ES-I3 (cell line): Measurements from ENCODE around the gene BRI3BP.

Experiments used
- H3K36me3 ChIP-seq: 2 replicates; pipeline ENCODE4 v1.6.1; 2013; ENCODE audit warnings: mild to moderate bottlenecking, low read length, control low read depth, moderate library complexity; ENCODE audit not compliant: insufficient read depth
- H3K4me1 ChIP-seq: 2 replicates; pipeline ENCODE4 v1.6.1; 2013; ENCODE audit warnings: mild to moderate bottlenecking, control low read depth, low read length; ENCODE audit not compliant: insufficient read depth
- H3K9ac ChIP-seq: 2 replicates; pipeline ENCODE4 v1.6.1; 2013; ENCODE audit warnings: low read depth, mild to moderate bottlenecking, low read length, moderate library complexity
- H3K9me3 ChIP-seq: 2 replicates; pipeline ENCODE4 v1.6.1; 2013; ENCODE audit warnings: mild to moderate bottlenecking, low read length, moderate library complexity; ENCODE audit not compliant: control insufficient read depth, insufficient read depth

The BRI3BP gene

GRCh38 chr12:124994437-124994975 lies 1.1 kb downstream of the BRI3BP start:
- Histone ChIP-seq H3K36me3 (0 out of 2 replicates have a peak, but pooled peaks cover 2% of the 10 kb centered on the region), H3K4me1 (0 out of 2 replicates have a peak, but pooled peaks cover 3% of the 10 kb centered on the region), H3K9ac (peak overlapping the region; percentile 84), H3K9me3 (no peaks in the 10 kb centered on the region)

GRCh38 chr12:124995200-124995961 lies 1.9 kb downstream of the BRI3BP start:
- Histone ChIP-seq H3K4me1 (0 out of 2 replicates have a peak, but pooled peaks cover 3% of the 10 kb centered on the region), H3K9me3 (no peaks in the 10 kb centered on the region), H3K9ac (peak overlapping the region; percentile 84; the same call in 1 of the 2 replicates)

GRCh38 chr12:124998705-124999104 lies 5.3 kb downstream of the BRI3BP start:
- Histone ChIP-seq H3K4me1 (0 out of 2 replicates have a peak, but pooled peaks cover 3% of the 10 kb centered on the region), H3K9ac (no peak overlapping the region), H3K36me3 (0 out of 2 replicates have a peak, but pooled peaks cover 2% of the 10 kb centered on the region)

More at GRCh38 chr12:124995200-124995961, 1.9 kb downstream of the BRI3BP start:
- 0 out of 2 replicates have a peak, but pooled peaks cover 2% of the 10 kb centered on the region for H3K36me3 ChIP-seq

GRCh38 chr12:125001636-125002035 lies 8.2 kb downstream of the BRI3BP start:
- Histone ChIP-seq H3K9ac (no peak overlapping the region), H3K9me3 (no peaks in the 10 kb centered on the region), H3K36me3 (0 out of 2 replicates have a peak, but pooled peaks cover 2% of the 10 kb centered on the region), H3K4me1 (no peaks in the 10 kb centered on the region)

More at GRCh38 chr12:124998705-124999104, 5.3 kb downstream of the BRI3BP start:
- no peaks in the 10 kb centered on the region for H3K9me3 ChIP-seq

- H3K4me1 ChIP-seq: no peaks in the 10 kb centered on the region
Measured at GRCh38 chr12:125003021-125003420, 9.6 kb downstream of the BRI3BP start.

GRCh38 chr12:125004621-125005020 lies 11.2 kb downstream of the BRI3BP start:
- Histone ChIP-seq H3K9me3 (no peaks in the 10 kb centered on the region), H3K9ac (no peak overlapping the region), H3K4me1 (no peaks in the 10 kb centered on the region), H3K36me3 (no peaks in the 10 kb centered on the region)

More at GRCh38 chr12:125003021-125003420, 9.6 kb downstream of the BRI3BP start:
- Histone ChIP-seq H3K9me3 (no peaks in the 10 kb centered on the region), H3K9ac (no peak overlapping the region), H3K36me3 (0 out of 2 replicates have a peak, but pooled peaks cover 2% of the 10 kb centered on the region)

- H3K36me3 ChIP-seq: no peaks in the 10 kb centered on the region
- H3K9me3 ChIP-seq: no peaks in the 10 kb centered on the region
- no peaks in the 10 kb centered on the region for H3K4me1 ChIP-seq
- no peak overlapping the region for H3K9ac ChIP-seq
Measured at GRCh38 chr12:125005652-125006051, 12.2 kb downstream of the BRI3BP start.

- Histone ChIP-seq H3K9ac (no peak overlapping the region), H3K4me1 (no peaks in the 10 kb centered on the region), H3K36me3 (no peaks in the 10 kb centered on the region), H3K9me3 (no peaks in the 10 kb centered on the region)
Measured at GRCh38 chr12:125006365-125006764, 12.9 kb downstream of the BRI3BP start.

GRCh38 chr12:125013816-125014442 lies 20.5 kb downstream of the BRI3BP start:
- no peaks in the 10 kb centered on the region for H3K9me3 ChIP-seq
- H3K9ac ChIP-seq: no peak overlapping the region
- no peaks in the 10 kb centered on the region; the same call in 1 of the 2 replicates for H3K4me1 ChIP-seq
- H3K36me3 ChIP-seq: no peaks in the 10 kb centered on the region; the same call in none of the 2 replicates

- H3K36me3 ChIP-seq: no peaks in the 10 kb centered on the region; the same call in none of the 2 replicates
Measured at GRCh38 chr12:125014526-125014925, 21.1 kb downstream of the BRI3BP start.

GRCh38 chr12:125015680-125016310 lies 22.4 kb downstream of the BRI3BP start:
- H3K36me3 ChIP-seq: no peaks in the 10 kb centered on the region; the same call in none of the 2 replicates

More at GRCh38 chr12:125014526-125014925, 21.1 kb downstream of the BRI3BP start:
- Histone ChIP-seq H3K4me1 (no peaks in the 10 kb centered on the region; the same call in 1 of the 2 replicates), H3K9ac (no peak overlapping the region), H3K9me3 (no peaks in the 10 kb centered on the region)

GRCh38 chr12:125017801-125018200 lies 24.4 kb downstream of the BRI3BP start:
- no peaks in the 10 kb centered on the region; the same call in none of the 2 replicates for H3K36me3 ChIP-seq

More at GRCh38 chr12:125015680-125016310, 22.4 kb downstream of the BRI3BP start:
- Histone ChIP-seq H3K9me3 (no peaks in the 10 kb centered on the region), H3K4me1 (no peaks in the 10 kb centered on the region; the same call in 1 of the 2 replicates), H3K9ac (no peak overlapping the region)

GRCh38 chr12:125018356-125018755 lies 24.9 kb downstream of the BRI3BP start:
- H3K36me3 ChIP-seq: no peaks in the 10 kb centered on the region; the same call in none of the 2 replicates
- H3K4me1 ChIP-seq: no peaks in the 10 kb centered on the region; the same call in 1 of the 2 replicates
- H3K9me3 ChIP-seq: no peaks in the 10 kb centered on the region
- no peak overlapping the region for H3K9ac ChIP-seq

More at GRCh38 chr12:125017801-125018200, 24.4 kb downstream of the BRI3BP start:
- H3K4me1 ChIP-seq: no peaks in the 10 kb centered on the region; the same call in 1 of the 2 replicates
- no peak overlapping the region for H3K9ac ChIP-seq
- H3K9me3 ChIP-seq: no peaks in the 10 kb centered on the region

GRCh38 chr12:125021096-125021495 lies 27.7 kb downstream of the BRI3BP start:
- no peaks in the 10 kb centered on the region; the same call in none of the 2 replicates for H3K36me3 ChIP-seq
- H3K4me1 ChIP-seq: no peaks in the 10 kb centered on the region
- no peak overlapping the region for H3K9ac ChIP-seq
- no peaks in the 10 kb centered on the region for H3K9me3 ChIP-seq
